HEK293T (cell line): ENCODE results near the gene TBC1D13.

Experiments used
- CTCF ChIA-PET: fragments of 350-600 bp; formaldehyde crosslinking; extraction: SDS; loops from one replicate; lab custom pipeline; 2021; ENCODE audit warnings: antibody characterized with exemption, inconsistent platforms; lab: Yijun Ruan, JAX
- POLR2A ChIA-PET: fragments of 350-600 bp; formaldehyde crosslinking; extraction: SDS; loops from one replicate; lab custom pipeline; 2020; ENCODE audit warnings: antibody characterized with exemption, inconsistent platforms; lab: Yijun Ruan, JAX
- DNase-seq: peaks from one replicate; pipeline ENCODE4 v3.0.0; 2012; ENCODE audit warnings: mixed read lengths; ENCODE audit errors: extremely low spot score
- ARNT ChIP-seq: fragments of 450-650 bp; IDR thresholded peaks from 2 replicates; pipeline ENCODE4 v1.6.1; 2017; ENCODE audit warnings: mild to moderate bottlenecking
- BHLHE40 ChIP-seq: fragments of 450-650 bp; IDR thresholded peaks from 2 replicates; pipeline ENCODE4 v1.6.1; 2016; ENCODE audit warnings: mild to moderate bottlenecking, moderate library complexity, borderline replicate concordance
- CTBP1 ChIP-seq: fragments of 450-650 bp; IDR thresholded peaks from 2 replicates; pipeline ENCODE4 v1.6.1; 2016; ENCODE audit warnings: borderline replicate concordance
- ELF4 ChIP-seq: fragments of 450-650 bp; IDR thresholded peaks from 2 replicates; pipeline ENCODE4 v1.6.1; 2017; ENCODE audit warnings: antibody characterized with exemption
- FOXA1 ChIP-seq: fragments of 450-650 bp; IDR thresholded peaks from 2 replicates; pipeline ENCODE4 v1.6.1; 2016; ENCODE audit warnings: mild to moderate bottlenecking
- FOXK2 ChIP-seq: fragments of 450-650 bp; IDR thresholded peaks from 2 replicates; pipeline ENCODE4 v1.6.1; 2016; ENCODE audit warnings: mild to moderate bottlenecking
- FOXM1 ChIP-seq: fragments of 450-650 bp; IDR thresholded peaks from 2 replicates; pipeline ENCODE4 v1.6.1; 2017; ENCODE audit warnings: mild to moderate bottlenecking, borderline replicate concordance
- HDGF ChIP-seq: fragments of 450-650 bp; IDR thresholded peaks from 2 replicates; pipeline ENCODE4 v1.6.1; 2017; ENCODE audit warnings: antibody characterized with exemption, borderline replicate concordance
- L3MBTL2 ChIP-seq: fragments of 450-650 bp; conservative IDR thresholded peaks from 2 replicates; pipeline ENCODE4 v1.6.1; 2016; ENCODE audit warnings: mild to moderate bottlenecking
- LEF1 ChIP-seq: fragments of 450-650 bp; IDR thresholded peaks from 2 replicates; pipeline ENCODE4 v1.6.1; 2017; ENCODE audit warnings: mild to moderate bottlenecking, borderline replicate concordance
- NFRKB ChIP-seq: fragments of 450-650 bp; IDR thresholded peaks from 2 replicates; pipeline ENCODE4 v1.6.1; 2016; ENCODE audit warnings: mild to moderate bottlenecking, moderate library complexity
- SP1 ChIP-seq: fragments of 450-650 bp; IDR thresholded peaks from 2 replicates; pipeline ENCODE4 v1.6.1; 2017
- SUZ12 ChIP-seq: fragments of 450-650 bp; IDR thresholded peaks from 2 replicates; pipeline ENCODE4 v1.6.1; 2016; ENCODE audit warnings: mild to moderate bottlenecking
- TARDBP ChIP-seq: fragments of 450-650 bp; IDR thresholded peaks from 2 replicates; pipeline ENCODE4 v1.6.1; 2016
- ZNF384 ChIP-seq: fragments of 450-650 bp; IDR thresholded peaks from 2 replicates; pipeline ENCODE4 v1.6.1; 2016
- TF ChIP-seq, protein P1 (sequence below): fragments of 450-650 bp; IDR thresholded peaks from 2 replicates; pipeline ENCODE4 v1.6.1; 2016

The TBC1D13 gene

GRCh38 chr9:128807827-128808226, 20.8 kb downstream of the TBC1D13 start:
- POLR2A ChIA-PET, result interaction anchor here (3.2 kb wide), 1 partner anchor 11 kb away, joined by 16 read pairs; the partner anchor contains the start of gene ENDOG
- TF ChIP-seq HDGF, result no peak
- TF ChIP-seq CTBP1, result no peak
- no peak for TF ChIP-seq FOXA1
- DNase-seq, result no peak
- CTCF ChIA-PET, result no interaction called here

DNA sequence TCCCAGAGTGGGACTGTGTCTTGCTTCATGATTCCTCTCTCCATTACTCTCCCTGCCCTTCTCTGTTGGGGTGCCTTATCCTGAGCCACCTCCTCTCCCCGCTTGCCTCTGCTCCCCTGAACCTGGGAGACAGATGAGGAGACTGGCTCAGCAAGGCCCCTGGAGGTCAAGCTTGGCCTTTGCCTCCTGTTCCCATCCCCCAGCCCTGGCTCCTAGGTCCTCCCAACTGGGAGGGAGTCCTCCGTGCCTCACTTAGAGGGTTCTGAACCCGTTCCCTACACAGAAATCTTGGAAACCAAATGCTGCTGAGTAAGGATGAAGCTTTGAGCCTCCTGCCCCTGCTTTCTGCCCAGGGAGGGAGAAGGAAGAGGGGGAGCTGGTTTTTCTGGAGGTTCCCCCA, 21.5 kb downstream of the TBC1D13 start:
- ChIA-PET CTCF (interaction anchor here (1.4 kb wide), 1 partner anchor 9 kb away, joined by 3 read pairs; no protein-coding TSS in a partner anchor), POLR2A (interaction anchor here (0.8 to 3.2 kb wide), 2 partner anchors 10 to 21 kb away, joined by 3 to 16 read pairs; partner anchors contain the start of genes ENDOG and SPOUT1)
- no peak for TF ChIP-seq FOXK2
- no peak for TF ChIP-seq ELF4
- no peak for TF ChIP-seq FOXM1
- TF ChIP-seq NFRKB, result no peak
- TF ChIP-seq CTBP1, result no peak
- no peak for TF ChIP-seq SUZ12
- no peak for TF ChIP-seq TARDBP
- no peak for TF ChIP-seq LEF1
- TF ChIP-seq L3MBTL2, result no peak
- TF ChIP-seq ARNT, result no peak
- TF ChIP-seq SP1, result no peak
- no peak for TF ChIP-seq HDGF
- TF ChIP-seq BHLHE40, result no peak
- no peak for TF ChIP-seq ZNF384
- TF ChIP-seq, protein P1, sequence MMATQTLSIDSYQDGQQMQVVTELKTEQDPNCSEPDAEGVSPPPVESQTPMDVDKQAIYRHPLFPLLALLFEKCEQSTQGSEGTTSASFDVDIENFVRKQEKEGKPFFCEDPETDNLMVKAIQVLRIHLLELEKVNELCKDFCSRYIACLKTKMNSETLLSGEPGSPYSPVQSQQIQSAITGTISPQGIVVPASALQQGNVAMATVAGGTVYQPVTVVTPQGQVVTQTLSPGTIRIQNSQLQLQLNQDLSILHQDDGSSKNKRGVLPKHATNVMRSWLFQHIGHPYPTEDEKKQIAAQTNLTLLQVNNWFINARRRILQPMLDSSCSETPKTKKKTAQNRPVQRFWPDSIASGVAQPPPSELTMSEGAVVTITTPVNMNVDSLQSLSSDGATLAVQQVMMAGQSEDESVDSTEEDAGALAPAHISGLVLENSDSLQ, result no peak
- TF ChIP-seq FOXA1, result no peak
- DNase-seq, result no peak

GRCh38 chr9:128809036-128809599, 22.1 kb downstream of the TBC1D13 start:
- no peak for DNase-seq
- ChIA-PET POLR2A (interaction anchor here (0.8 to 3.2 kb wide), 2 partner anchors 9 to 21 kb away, joined by 3 to 16 read pairs; partner anchors contain the start of genes ENDOG and SPOUT1), CTCF (interaction anchor here (1.4 kb wide), 1 partner anchor 10 kb away, joined by 3 read pairs; no protein-coding TSS in a partner anchor)
- TF ChIP-seq FOXA1, result no peak
- TF ChIP-seq FOXM1, result no peak
- TF ChIP-seq CTBP1, result no peak
- no peak for TF ChIP-seq SUZ12

DNA sequence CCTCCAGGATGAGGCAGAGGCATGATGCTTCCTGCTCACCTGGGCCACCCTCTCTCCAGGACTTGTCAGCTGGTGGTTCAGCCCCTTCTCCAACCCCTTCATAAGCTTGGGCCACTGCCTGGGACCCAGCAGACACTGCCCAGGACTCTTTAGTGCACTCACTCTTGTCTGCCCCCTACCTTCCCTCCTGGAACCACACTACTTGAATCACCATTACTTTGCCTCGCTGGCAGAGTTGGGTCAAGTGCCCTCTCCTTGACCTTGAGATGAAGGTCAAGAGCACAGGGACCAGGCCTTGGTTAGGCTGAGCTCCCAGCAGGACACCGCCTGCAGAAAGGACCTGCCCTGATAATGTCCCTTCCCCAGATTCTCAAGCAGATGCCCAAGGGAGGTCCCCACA, 22.8 kb downstream of the TBC1D13 start:
- CTCF ChIA-PET, result interaction anchor here (0.6 to 1.4 kb wide), 3 partner anchors 9 to 21 kb away, joined by 3 read pairs; partner anchors contain the start of gene ENDOG
- TF ChIP-seq ARNT (no peak), HDGF (no peak)
- DNase-seq, result no peak
- POLR2A ChIA-PET, result interaction anchor here (0.9 to 3.2 kb wide), 2 partner anchors 9 to 22 kb away, joined by 3 to 16 read pairs; partner anchors contain the start of gene ENDOG

GRCh38 chr9:128810873-128811272, 23.8 kb downstream of the TBC1D13 start:
- no peak for DNase-seq
- POLR2A ChIA-PET, result interaction anchor here (0.9 kb wide), 1 partner anchor 23 kb away, joined by 3 read pairs; no protein-coding TSS in a partner anchor
- CTCF ChIA-PET, result no interaction called here
- TF ChIP-seq FOXA1 (no peak), FOXK2 (no peak), SUZ12 (no peak), TARDBP (no peak), L3MBTL2 (no peak), FOXM1 (no peak), HDGF (no peak), ZNF384 (no peak), BHLHE40 (no peak), ARNT (no peak), CTBP1 (no peak), LEF1 (no peak), SP1 (no peak), ELF4 (no peak), NFRKB (no peak)
- TF ChIP-seq, protein P1, result no peak

DNA sequence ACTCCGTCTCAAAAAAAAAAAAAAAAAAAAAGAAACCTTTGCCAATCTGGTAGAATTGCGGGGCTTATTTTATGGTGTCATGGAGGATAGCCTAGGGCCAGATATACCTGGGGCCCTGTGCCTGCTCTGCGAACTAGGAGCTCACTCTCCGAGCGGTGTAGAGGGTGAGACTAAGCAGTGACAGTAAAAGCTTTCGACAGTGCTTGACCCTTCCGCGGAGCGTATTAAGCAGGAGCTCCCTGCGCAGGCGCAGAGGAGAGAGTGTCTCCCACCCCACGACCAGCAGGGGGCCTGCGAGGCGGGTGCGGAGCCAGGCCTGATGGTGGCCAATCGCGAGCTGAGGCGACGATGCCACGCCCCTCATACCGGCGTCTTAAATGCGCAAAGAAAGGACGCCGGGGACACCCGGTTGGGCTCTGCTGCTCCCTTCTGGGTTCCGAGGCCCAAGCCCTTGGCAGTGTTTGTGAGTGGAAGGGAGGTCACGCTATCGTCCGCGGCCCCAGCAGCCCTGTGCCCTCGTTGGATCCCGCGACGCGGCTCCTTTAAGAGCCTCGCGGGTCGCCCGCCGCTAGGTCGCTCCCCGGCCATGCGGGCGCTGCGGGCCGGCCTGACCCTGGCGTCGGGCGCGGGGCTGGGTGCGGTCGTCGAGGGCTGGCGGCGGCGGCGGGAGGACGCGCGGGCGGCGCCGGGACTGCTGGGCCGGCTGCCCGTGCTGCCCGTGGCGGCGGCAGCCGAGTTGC, 31.2 kb downstream of the TBC1D13 start, which contains the start of gene ENDOG:
TSS of gene ENDOG (plus strand) at position 402 of the 740 bp plus-strand sequence. CDS start at position 587, 185 bp downstream.
- ChIA-PET POLR2A (interaction anchor here (0.6 to 3.2 kb wide), 19 partner anchors 9 to 218 kb away, joined by 3 to 57 read pairs (median 4); partner anchors contain the start of genes KYAT1, LRRC8A, MIGA2 and PHYHD1), CTCF (interaction anchor here (0.6 to 2.8 kb wide), 12 partner anchors 8 to 169 kb away, joined by 3 to 20 read pairs (median 3); partner anchors contain the start of genes DOLK, NUP188, PKN3 and SPOUT1)
- TF ChIP-seq FOXM1, result no peak
- TF ChIP-seq, protein P1, result peak; percentile 23; the same call in 1 of the 2 replicates
- TF ChIP-seq ZNF384, result peak; percentile 96
- no peak for TF ChIP-seq FOXA1
- no peak for TF ChIP-seq ELF4
- no peak for TF ChIP-seq LEF1
- TF ChIP-seq CTBP1, result no peak
- peak; percentile 67 for TF ChIP-seq L3MBTL2
- TF ChIP-seq SUZ12, result no peak
- no peak for TF ChIP-seq FOXK2
- TF ChIP-seq ARNT, result peak; percentile 20; the same call in 1 of the 2 replicates
- TF ChIP-seq HDGF, result 0 out of 2 replicates have a peak, but pooled peaks have one; percentile 90
- no peak for TF ChIP-seq TARDBP
- TF ChIP-seq SP1, result no peak
- no peak for TF ChIP-seq BHLHE40
- no peak for TF ChIP-seq NFRKB
- peak; percentile 99 for DNase-seq
